HepG2 (cell line): ENCODE measurements around the gene EPHB6. TPM values are rescaled to one million over a fixed set of nuclear protein-coding genes. Genes with fewer than 3 reads are reported as not detected.

Experiments used
- ATAC-seq: fragments of 200-7000 bp; cut with Tn5 transposase; 3 replicates; pipeline ENCODE4 v1.9.1; 2020; ENCODE audit warnings: mild to moderate bottlenecking, moderate library complexity
- BruUV-seq: library from RNA; stranded (reverse); fragments of 400-500 nt; replicated peaks from 2 replicates; lab custom pipeline; 2021; lab: Mats Ljungman, UMichigan
- CTCF ChIA-PET: fragments of 300-600 bp; formaldehyde crosslinking; extraction: SDS; loops from one replicate; lab custom pipeline; 2021; ENCODE audit warnings: low total read pairs, inconsistent platforms, low intra/inter-chr PET ratio; lab: Yijun Ruan, JAX
- POLR2A ChIA-PET: fragments of 350-600 bp; sonication (Branson Sonifier 250); formaldehyde crosslinking; loops from one replicate; lab custom pipeline; 2020; ENCODE audit warnings: antibody characterized with exemption, inconsistent platforms; lab: Yijun Ruan, JAX
- DNase-seq: peaks from one replicate; pipeline ENCODE4 v3.0.0-alpha.2; 2015; ENCODE audit warnings: low spot score
- FAIRE-seq: peaks from 3 replicates; lab custom pipeline; 2011; peaks lifted over from hg19 to GRCh38; lab: Jason Lieb, UNC
- H2AFZ ChIP-seq: one replicate; pipeline ENCODE4 v1.6.1; 2011; ENCODE audit warnings: low read length, inconsistent platforms
- H3K27ac ChIP-seq: fragments of 300-600 bp; 3 replicates; pipeline ENCODE4 v1.8.0; 2011; ENCODE audit warnings: mixed run types, mild to moderate bottlenecking, mixed read lengths, low read length, inconsistent platforms; ENCODE audit not compliant: insufficient read depth; ENCODE audit errors: extremely low read length
- H3K27me3 ChIP-seq, 2 experiments: fragments of 200-600 bp in 1 of 2; 2 replicates in 1 of 2; 3 replicates in 1 of 2; pipeline versions ENCODE4 v1.6.0 to v1.8.0; 2011; ENCODE audit warnings: low read length in 2 of 2, mild to moderate bottlenecking in 2 of 2, moderate library complexity in 2 of 2, inconsistent platforms in 1 of 2; ENCODE audit not compliant: insufficient read depth in 2 of 2, control insufficient read depth in 1 of 2
- H3K36me3 ChIP-seq, 2 experiments: fragments of 200-600 bp in 1 of 2; replicated peaks in 1 of 2; 2 replicates in 1 of 2; 3 replicates in 1 of 2; pipeline versions ENCODE4 v1.5.1 to v1.8.0; 2011; ENCODE audit warnings: low read length in 2 of 2, inconsistent platforms in 1 of 2; ENCODE audit not compliant: insufficient read depth in 2 of 2, control insufficient read depth in 1 of 2
- H3K4me1 ChIP-seq: 2 replicates; pipeline ENCODE4 v1.5.1; 2012; ENCODE audit warnings: low read length, inconsistent platforms; ENCODE audit not compliant: insufficient read depth
- H3K4me2 ChIP-seq: 2 replicates; pipeline ENCODE4 v1.6.0; 2011; ENCODE audit warnings: low read depth, low read length, inconsistent platforms
- H3K4me3 ChIP-seq, 3 experiments: fragments of 200-600 bp in 1 of 3; sonication (generic), shearing (Covaris generic) in 1 of 3; replicated peaks in 1 of 3; 2 replicates each; pipeline ENCODE4 v1.5.1; 2011 to 2016; ENCODE audit warnings: low read length in 3 of 3, inconsistent platforms in 2 of 3, low read depth in 2 of 3, mild to moderate bottlenecking in 2 of 3, control low read depth in 1 of 3, mixed read lengths in 1 of 3; ENCODE audit not compliant: insufficient read depth in 1 of 3
- H3K79me2 ChIP-seq: one replicate; pipeline ENCODE4 v1.6.1; 2011; ENCODE audit warnings: low read length, inconsistent platforms; ENCODE audit not compliant: insufficient read depth
- H3K9ac ChIP-seq: 2 replicates; pipeline ENCODE4 v1.6.0; 2011; ENCODE audit warnings: mild to moderate bottlenecking, low read depth, low read length, inconsistent platforms; ENCODE audit not compliant: insufficient read depth
- H3K9me3 ChIP-seq: 2 replicates; pipeline ENCODE4 v1.5.1; 2012; ENCODE audit warnings: mild to moderate bottlenecking, low read length
- H4K20me1 ChIP-seq: 2 replicates; pipeline ENCODE4 v1.6.0; 2011; ENCODE audit warnings: inconsistent platforms, mild to moderate bottlenecking, low read length, moderate library complexity; ENCODE audit not compliant: insufficient read depth
- CBFB ChIP-seq: sonication (generic); formaldehyde crosslinking; IDR thresholded peaks from 2 replicates; pipeline ENCODE4 v1.4.0; 2020; ENCODE audit warnings: missing genetic modification reagents
- CCDC6 ChIP-seq: sonication (generic); formaldehyde crosslinking; IDR thresholded peaks from 2 replicates; pipeline ENCODE4 v1.8.1; 2022; ENCODE audit warnings: mild to moderate bottlenecking, missing genetic modification reagents, moderate library complexity
- KMT2A ChIP-seq: sonication (generic); formaldehyde crosslinking; IDR thresholded peaks from 2 replicates; pipeline ENCODE4 v1.4.0; 2020; ENCODE audit warnings: missing genetic modification reagents
- NRL ChIP-seq: sonication (generic); formaldehyde crosslinking; IDR thresholded peaks from 2 replicates; pipeline ENCODE4 v1.5.0; 2020; ENCODE audit warnings: missing genetic modification reagents, mild to moderate bottlenecking, moderate library complexity, borderline replicate concordance
- PHF21A ChIP-seq: sonication (generic); formaldehyde crosslinking; IDR thresholded peaks from 2 replicates; pipeline ENCODE4 v1.5.0; 2020; ENCODE audit warnings: mild to moderate bottlenecking, missing genetic modification reagents
- ZNF678 ChIP-seq: sonication (generic); formaldehyde crosslinking; IDR thresholded peaks from 2 replicates; pipeline ENCODE4 v1.4.0; 2020; ENCODE audit warnings: mild to moderate bottlenecking, missing genetic modification reagents
- WGBS: methylation state at CpG from one replicate; pipeline ENCODE4 v1.1.6; 2017; ENCODE audit warnings: low lambda C conversion rate; 5-methylcytosine and 5-hydroxymethylcytosine counted together
- in situ Hi-C: cut with HindIII; loops from 2 replicates; pipeline ENCODE4 v1.10.0; 2017; ENCODE audit warnings: low pct_unique_long_range_greater_than_20kb; ENCODE audit not compliant: extremely low pct_ligation_motif_present
- intact Hi-C: fragments of 100-400 bp; cut with micrococcal nuclease; formaldehyde crosslinking; loops from one replicate; pipeline ENCODE4 v1.10.0; 2022; ENCODE audit not compliant: unreplicated experiment
- polyA plus RNA-seq, 8 experiments: library from polyadenylated mRNA; depleted of rRNA in 3 of 8; stranded (reverse) in 7 of 8; unstranded in 1 of 8; fragments of >200 nt; fragmentation: Illumina TruSeq in 4 of 8; extraction: Trizol in 4 of 8; gene quantifications; 2 replicates each; pipeline versions ENCODE4 v1.2.1 to v1.2.3, GENCODE V29; 2011 to 2016; ENCODE audit warnings: low read depth in 4 of 8, missing spikeins in 1 of 8, mixed read lengths in 1 of 8; ENCODE audit not compliant: insufficient read depth in 1 of 8
- total RNA-seq, 5 experiments: library from RNA; depleted of rRNA; stranded (reverse); fragments of >200 nt; fragmentation: Illumina TruSeq; extraction: Trizol; gene quantifications; 2 replicates each; pipeline ENCODE4 v1.2.3, GENCODE V29; 2016; ENCODE audit warnings: low read depth in 1 of 5
- TF ChIP-seq, protein P1 (sequence below): sonication (generic); formaldehyde crosslinking; IDR thresholded peaks from 2 replicates; pipeline ENCODE4 v1.4.0; 2020; ENCODE audit warnings: missing genetic modification reagents, mild to moderate bottlenecking, borderline replicate concordance
- TF ChIP-seq, protein P2 (sequence below): IDR thresholded peaks from 2 replicates; pipeline ENCODE4 v1.4.0; 2020; ENCODE audit warnings: mild to moderate bottlenecking, missing genetic modification reagents

Gene EPHB6
- total and polyA plus RNA-seq, 2 of the 13 experiments (the other 11 are each of a cell fraction or from before 2014, with no cell fraction given): not detected

DNA sequence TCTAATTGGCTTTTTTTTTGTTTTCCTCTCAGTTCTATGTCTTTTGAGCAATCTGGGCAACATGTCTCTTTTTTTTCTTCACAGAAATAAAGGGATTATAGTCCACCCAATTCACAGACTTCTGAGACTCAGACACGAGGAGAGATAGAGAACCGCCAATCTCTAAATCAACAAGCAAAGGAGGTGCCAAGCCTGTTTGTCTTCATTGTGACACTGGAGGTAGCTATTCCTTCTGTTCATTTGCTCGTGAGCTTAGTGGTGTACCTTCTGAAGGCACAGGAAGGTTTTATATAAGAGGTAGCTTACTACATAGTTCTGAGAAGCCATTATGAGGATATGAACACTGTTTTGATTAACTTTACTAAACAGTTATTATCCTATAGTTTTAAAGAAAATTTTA, 6.1 kb downstream of the EPHB6 start:
- no peak for FAIRE-seq
- Histone ChIP-seq H3K36me3 (no peaks in the 10 kb centered on the region), H3K4me1 (no peaks in the 10 kb centered on the region), H2AFZ (no peak overlapping the region), H3K4me2 (no peak overlapping the region), H3K9me3 (no peaks in the 10 kb centered on the region), H3K79me2 (no peaks in the 10 kb centered on the region), H3K27ac (no peak overlapping the region), H3K9ac (no peak overlapping the region), H3K27me3 (peaks cover 8 to 62% of the 10 kb centered on the region in 2 experiments; a peak in 4 of 5 replicates), H3K4me3 (no peak overlapping the region), H4K20me1 (no peaks in the 10 kb centered on the region)
- ChIA-PET CTCF (no interaction called here), POLR2A (no interaction called here)
- no peak for ATAC-seq
- no peak for TF ChIP-seq CBFB (CRISPR knock-in tag)
- no peak for TF ChIP-seq NRL (CRISPR knock-in tag)
- no peak for TF ChIP-seq PHF21A (CRISPR knock-in tag)
- TF ChIP-seq, protein P1, sequence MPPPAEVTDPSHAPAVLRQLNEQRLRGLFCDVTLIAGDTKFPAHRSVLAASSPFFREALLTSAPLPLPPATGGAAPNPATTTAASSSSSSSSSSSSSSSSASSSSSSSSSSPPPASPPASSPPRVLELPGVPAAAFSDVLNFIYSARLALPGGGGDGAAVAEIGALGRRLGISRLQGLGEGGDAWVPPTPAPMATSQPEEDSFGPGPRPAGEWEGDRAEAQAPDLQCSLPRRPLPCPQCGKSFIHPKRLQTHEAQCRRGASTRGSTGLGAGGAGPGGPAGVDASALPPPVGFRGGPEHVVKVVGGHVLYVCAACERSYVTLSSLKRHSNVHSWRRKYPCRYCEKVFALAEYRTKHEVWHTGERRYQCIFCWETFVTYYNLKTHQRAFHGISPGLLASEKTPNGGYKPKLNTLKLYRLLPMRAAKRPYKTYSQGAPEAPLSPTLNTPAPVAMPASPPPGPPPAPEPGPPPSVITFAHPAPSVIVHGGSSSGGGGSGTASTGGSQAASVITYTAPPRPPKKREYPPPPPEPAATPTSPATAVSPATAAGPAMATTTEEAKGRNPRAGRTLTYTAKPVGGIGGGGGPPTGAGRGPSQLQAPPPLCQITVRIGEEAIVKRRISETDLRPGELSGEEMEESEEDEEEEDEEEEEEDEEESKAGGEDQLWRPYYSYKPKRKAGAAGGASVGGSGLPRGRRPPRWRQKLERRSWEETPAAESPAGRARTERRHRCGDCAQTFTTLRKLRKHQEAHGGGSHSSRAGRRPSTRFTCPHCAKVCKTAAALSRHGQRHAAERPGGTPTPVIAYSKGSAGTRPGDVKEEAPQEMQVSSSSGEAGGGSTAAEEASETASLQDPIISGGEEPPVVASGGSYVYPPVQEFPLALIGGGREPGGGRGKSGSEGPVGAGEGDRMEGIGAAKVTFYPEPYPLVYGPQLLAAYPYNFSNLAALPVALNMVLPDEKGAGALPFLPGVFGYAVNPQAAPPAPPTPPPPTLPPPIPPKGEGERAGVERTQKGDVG: no peak
- no peak for TF ChIP-seq ZNF678 (CRISPR knock-in tag)
- TF ChIP-seq KMT2A (CRISPR knock-in tag): no peak
- TF ChIP-seq, protein P2, sequence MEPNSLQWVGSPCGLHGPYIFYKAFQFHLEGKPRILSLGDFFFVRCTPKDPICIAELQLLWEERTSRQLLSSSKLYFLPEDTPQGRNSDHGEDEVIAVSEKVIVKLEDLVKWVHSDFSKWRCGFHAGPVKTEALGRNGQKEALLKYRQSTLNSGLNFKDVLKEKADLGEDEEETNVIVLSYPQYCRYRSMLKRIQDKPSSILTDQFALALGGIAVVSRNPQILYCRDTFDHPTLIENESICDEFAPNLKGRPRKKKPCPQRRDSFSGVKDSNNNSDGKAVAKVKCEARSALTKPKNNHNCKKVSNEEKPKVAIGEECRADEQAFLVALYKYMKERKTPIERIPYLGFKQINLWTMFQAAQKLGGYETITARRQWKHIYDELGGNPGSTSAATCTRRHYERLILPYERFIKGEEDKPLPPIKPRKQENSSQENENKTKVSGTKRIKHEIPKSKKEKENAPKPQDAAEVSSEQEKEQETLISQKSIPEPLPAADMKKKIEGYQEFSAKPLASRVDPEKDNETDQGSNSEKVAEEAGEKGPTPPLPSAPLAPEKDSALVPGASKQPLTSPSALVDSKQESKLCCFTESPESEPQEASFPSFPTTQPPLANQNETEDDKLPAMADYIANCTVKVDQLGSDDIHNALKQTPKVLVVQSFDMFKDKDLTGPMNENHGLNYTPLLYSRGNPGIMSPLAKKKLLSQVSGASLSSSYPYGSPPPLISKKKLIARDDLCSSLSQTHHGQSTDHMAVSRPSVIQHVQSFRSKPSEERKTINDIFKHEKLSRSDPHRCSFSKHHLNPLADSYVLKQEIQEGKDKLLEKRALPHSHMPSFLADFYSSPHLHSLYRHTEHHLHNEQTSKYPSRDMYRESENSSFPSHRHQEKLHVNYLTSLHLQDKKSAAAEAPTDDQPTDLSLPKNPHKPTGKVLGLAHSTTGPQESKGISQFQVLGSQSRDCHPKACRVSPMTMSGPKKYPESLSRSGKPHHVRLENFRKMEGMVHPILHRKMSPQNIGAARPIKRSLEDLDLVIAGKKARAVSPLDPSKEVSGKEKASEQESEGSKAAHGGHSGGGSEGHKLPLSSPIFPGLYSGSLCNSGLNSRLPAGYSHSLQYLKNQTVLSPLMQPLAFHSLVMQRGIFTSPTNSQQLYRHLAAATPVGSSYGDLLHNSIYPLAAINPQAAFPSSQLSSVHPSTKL (CRISPR knock-in tag): no peak
- TF ChIP-seq CCDC6 (CRISPR knock-in tag): no peak
- BruUV-seq: no TSS peak
- 0% methylated on average over 3 of the region's 3 CpGs for WGBS
- intact Hi-C loops (no loop called here), in situ Hi-C loops (no loop called here)
- DNase-seq: no peak
